NCI-H2081 (cell line): ENCODE measurements around the gene SEMA4A.
A peak's percentile ranks its signal among the peaks of the same experiment; 100 is the strongest.
"Not testable (repeated sequence)": the region's sequence is repeated elsewhere in the genome, so short reads cannot be mapped to it uniquely, and the experiment has no call there.

Experiments used
- DNase-seq, 2 experiments: peaks; one replicate each; lab custom pipeline; 2025; lab: John Stamatoyannopoulos, UW

Gene SEMA4A

DNA sequence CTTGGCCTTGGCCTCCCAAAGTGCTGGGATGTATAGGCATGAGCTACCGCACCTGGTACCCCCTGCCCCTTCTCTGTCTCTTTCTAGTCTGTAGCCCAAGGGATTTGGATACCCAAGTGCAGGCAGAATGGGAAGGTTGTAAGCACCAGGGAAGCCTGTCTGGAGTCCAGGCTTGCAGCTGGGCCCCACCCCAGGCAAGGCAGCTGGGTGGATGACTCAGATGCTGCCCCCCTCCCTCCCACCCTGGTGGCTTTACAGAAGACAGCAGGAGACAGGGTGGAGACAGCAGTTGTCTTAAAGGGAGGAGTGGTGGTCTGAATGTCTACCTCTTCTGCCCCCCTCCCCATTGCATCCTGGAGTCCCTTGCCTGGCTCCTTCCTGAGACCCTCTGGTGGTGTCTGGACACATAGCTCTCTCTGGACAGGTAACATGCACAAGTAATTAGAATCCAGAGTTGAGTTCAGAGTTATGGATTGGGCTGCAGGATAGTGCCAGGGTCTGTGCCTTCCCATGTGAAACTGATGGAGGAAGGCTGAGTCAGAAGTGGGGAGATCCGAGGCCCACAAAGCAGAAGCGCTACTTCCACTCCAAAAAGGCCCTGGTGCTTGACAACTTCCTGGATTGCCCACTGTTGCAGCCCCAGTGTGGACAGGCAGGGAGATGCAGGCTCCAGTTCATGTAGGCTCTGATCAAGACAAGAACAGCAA lies 33.7 kb upstream of the SEMA4A start:
- DNase-seq, result no peak

DNA sequence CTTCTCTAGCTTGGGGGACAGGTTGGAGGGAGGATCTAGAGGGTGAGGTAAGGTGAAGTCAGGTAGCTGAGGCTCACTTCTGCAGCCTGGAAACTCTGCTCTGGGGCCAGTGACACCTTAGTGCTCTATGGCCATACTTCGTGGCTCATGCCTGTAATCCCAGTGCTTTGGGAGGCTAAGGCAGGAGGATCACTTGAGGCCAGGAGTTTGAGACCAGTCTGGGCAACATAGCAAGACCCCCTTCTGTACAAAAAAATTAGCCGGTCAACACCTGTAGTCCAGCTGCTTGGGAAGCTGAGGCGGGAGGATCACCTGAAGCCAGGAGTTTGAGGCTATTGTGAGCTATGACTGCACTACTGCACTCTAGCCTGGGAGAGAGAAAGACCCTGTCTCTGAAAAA lies 33.1 kb upstream of the SEMA4A start:
- no peak for DNase-seq

DNA sequence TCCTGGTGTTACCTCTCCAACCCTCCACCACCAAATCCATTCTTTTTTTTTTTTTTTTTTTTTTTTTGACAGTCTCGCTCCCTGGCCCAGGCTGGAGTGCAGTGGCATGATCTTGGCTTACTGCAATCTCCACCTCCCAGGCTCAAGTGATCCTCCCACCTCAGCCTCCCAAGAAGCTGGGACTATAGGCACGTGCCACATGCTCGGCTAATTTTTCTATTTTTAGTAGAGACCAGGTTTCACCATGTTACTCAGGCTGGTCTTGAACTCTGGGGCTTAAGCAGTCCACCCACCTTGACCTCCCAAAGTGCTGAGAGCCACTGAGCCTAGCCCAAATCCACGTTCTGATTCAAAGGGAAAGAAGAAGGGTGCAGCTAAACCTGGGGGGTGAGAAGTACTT lies 32.4 kb upstream of the SEMA4A start:
- DNase-seq, result not testable (repeated sequence)

DNA sequence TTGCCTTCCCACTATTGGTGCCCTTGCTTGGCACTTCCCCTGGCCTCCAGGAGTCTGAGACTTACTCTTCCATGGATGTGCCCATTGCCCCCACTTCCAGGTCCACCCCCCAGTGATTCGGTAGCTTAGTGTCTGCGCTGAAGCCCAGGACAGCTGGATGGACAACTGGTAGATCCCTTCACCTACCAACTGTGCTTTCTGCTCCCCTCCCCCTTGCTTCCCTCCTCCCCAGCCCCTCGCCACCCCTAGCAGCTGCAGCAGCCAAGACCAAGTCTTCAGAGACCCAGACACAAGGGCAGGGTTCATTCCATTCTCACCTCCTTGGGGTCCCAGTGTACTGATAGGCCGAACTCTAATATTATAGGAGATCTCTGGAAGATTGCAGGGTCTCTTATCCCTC lies 31.9 kb upstream of the SEMA4A start:
- DNase-seq, result no peak

DNA sequence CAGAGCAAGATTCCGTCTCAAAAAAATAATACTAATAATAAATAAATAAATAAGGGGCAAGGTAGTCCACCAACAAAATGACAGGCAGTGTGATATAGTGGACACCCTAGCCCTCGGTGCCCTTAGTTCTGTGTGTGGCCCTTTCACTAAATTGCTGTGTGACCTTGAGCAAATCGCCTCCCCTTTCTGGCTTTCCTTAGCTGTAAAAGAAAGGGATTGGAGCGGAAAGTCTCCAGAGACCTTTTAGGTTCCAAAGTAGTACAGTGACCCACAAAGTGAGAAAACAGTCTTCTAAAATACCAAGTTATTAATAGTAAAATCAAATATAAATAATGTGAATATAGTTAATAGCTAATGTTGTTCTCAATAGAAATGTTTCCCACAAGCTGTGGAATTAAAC lies 31.3 kb upstream of the SEMA4A start:
- no peak for DNase-seq

DNA sequence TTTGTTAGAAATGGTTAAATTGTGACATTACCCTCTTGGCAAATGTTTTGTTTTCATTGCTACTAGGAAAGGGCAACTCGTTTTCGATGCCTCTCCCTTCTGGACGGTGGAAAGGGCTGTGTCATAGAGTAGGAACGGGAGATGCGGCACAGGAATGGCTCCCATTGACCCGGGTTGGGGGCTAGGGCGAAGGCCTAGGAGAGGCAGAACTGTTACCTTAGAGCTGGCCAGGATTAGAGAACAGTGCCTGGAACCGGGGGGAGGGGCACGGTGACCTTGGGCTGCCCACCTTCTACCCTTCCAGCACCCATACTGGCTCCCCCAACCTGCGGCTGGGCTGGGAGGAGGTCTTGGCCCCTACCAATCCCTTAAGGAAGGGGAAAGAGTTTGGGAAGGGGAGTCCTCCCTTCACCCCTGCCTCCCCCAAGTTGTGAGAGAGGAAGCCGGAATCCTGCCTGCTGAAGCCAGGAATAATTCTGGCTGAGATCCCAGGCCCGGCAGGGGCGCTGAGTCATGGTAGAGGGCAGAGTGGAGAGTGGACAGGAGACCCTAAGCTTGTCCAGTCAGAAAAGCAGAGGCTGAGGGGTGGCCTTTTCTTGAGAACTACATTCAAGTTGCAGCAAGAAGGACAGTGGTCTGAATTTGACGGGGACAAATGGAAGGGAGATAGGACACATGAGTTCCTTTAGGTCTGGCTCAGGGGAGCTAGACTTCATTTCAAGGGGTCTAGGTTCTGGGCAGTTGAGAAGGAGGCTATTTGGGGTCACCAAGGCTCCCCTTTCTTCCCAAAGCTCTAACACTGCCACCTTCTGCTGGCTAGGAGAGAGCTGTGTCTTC lies 30.6 kb upstream of the SEMA4A start:
- peak in 1 of 2 experiments; percentile 40 for DNase-seq

DNA sequence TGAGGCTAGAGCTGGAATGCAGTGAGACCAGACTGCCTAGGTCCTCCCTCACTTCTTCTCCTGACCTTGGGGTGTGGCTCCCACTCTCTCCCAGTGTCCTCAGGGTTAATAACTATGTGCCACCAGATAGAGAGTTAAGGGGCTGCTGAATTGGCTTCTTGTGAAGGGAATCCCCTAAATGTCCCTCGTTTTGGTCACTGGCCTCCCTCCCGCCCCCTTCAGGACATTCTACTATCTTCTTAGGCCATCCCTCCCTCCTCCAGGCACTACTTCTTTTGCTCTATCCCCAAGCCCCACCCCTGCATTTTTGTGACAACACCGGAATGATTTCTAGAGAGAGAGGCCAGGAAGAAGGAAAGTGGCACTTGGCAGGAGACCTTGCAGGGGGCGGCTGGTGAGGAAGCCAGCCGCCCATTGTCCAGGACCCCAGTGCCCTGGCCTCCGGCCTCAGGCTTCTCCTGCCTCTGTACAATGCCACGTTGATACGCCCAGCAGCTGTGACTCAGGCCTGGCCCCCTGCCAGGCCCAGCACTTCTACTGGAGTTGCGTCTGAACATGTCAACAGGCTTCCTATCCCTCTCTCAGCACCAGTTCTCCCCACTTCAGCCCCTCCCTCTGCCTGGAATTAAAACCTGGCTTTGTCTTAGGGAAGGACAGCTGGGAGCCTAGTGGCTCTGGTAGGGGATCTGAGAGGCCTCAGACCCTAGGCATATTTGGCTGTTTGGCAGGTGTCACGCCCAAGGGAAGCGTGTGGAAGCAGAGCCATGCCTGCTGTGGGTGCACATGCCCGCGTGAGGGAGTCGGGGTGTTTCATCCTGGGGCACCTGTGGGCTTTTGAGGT lies 29.8 kb upstream of the SEMA4A start:
- DNase-seq, result peak; percentile 86 to 95

DNA sequence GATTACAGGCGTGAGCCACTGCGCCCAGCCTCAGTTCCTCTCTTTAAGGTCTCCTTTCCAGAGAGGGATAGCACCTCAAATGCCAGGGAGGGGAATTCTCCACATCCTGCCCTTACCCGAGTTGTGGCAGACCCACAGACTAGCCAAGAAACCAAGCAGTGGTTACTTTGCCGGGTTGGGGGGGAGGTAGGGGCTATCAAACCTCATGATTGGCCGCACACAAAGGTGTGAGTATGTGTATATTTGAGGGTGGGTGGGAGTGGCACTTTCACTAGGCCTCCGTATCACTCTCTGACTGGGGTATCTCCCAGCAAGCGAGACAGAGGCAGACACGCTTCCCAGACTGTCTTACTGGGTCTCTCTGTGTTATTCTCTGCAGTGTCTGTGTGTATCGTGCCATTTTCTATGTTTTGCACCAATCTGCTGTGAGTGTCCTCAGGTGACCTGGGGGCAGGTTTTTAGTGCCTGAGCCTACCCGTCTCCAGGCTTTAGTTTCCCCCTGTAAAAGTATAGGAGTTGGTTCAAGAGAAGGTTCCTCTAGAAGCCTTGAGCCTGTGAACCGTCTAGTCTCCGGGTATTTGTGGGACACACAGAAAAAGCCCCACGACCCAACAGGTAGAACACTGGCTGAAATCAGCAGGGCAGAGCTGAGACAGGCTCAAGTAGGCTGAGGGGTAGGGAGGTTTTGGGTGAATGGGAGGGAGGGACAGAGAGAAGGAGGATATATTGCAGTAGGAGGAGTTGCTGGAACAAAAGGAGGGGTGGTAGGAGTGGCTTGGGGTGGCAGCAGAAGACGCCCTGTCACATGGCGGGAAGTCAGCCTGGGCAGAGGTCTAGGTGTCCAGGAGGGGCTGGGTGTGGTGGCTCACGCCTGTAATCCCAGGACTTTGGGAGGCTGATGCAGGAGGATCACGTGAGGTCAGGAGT lies 28.6 kb upstream of the SEMA4A start:
- no peak for DNase-seq

DNA sequence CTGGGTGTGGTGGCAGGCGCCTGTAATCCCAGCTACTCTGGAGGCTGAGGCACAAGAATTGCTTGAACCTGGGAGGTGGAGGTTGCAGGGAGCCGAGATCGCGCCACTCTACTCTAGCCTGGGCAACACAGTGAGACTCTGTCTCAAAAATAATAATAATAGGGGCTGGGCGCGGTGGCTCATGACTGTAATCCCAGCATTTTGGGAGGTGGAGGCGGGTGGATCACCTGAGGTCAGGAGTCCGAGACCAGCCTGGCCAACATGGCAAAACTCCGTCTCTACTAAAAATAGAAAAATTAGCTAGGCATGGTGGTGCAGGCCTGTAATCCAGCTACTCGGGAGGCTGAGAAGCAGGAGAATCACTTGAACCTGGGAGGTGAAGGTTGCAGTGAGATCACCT lies 27.8 kb upstream of the SEMA4A start:
- DNase-seq, result not testable (repeated sequence)

DNA sequence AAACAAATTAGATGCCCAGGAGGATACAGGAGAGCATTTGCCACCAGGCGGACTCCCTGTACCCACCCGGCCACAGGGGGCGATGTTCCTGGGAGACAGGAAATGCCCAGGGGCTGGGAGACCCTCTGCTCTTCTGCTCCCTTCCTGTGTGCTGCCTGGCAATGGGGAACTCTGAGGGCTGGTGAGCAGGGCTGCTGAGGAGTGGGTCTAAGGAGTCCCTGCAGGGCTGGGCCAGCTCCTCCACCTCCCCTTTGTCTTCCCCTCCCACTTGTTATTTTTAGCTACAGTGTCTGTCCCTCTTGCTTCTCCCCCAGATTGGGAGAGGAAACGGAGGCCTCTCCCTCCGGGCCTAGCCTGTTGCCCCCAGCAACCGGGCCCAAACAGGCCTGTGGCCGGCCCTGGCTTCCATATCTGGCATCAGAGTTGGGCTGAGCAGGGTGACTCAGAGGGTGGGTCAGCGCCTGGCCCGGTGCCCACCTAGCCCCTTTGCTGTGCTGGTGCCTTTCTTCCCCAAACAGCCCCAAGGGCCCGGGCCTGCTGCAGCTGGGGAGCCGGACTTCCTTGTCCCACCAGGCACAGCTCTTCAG lies 27.2 kb upstream of the SEMA4A start:
- no peak for DNase-seq

DNA sequence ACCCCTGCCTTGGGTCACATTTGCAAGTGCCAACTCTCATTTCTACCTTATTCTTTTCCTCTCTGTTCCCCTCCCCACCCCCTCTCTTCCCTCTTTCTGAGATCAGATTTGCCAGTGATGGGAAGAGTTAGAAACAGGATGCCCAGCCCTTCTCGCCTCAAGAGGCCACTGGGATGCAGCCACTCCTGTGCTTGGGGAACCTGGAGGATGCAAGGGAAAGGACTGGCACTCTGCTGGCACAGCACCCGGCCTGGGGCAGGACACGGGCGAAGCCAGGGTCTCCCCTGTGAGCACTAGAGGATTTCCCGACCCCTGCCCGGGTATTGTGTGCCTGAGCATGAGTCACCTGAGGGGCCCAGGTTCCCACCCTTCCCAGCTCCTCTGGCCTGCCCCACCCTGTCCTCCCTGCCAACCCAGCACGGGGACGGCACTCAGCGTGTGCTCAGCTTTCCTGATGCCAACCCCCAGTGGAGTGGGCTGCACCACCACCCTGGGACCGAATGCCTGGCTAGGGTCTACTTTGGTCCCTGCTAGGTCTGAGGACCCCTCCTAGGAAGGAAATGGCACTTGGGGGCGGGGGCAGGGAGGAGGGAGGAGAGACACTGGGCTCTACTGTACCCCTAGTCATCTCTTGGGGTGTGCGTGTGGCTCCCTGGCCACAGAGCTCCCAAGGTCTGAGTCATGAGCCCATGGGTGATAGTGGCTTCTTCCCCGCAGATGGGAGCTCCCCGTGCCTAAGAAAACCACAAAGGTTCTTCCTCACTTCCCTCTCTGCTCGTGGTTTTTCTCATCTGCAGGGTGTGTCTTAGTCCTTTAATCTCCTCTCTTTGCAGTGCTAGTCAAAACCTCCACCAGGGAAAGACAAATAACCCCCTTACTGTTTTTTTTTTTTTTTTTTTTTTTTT lies 26.5 kb upstream of the SEMA4A start:
- no peak for DNase-seq

DNA sequence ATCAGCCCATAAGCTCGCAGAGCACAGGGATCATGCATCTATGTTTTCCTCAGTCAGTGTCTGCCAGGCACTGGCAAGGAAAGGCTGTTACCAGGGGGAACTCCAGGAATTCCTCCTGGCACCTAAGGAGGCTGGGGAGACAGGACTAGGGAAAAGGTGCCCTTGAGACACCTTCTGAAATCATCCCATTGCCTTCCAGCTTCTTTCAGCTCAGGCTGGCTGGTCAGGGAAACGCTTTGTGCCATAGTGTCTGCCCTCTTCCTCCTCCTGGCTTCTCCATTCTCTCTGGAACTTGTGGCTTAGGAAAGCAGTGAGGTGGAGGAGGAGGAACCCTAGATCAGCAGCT lies 25.1 kb upstream of the SEMA4A start:
- DNase-seq, result no peak

DNA sequence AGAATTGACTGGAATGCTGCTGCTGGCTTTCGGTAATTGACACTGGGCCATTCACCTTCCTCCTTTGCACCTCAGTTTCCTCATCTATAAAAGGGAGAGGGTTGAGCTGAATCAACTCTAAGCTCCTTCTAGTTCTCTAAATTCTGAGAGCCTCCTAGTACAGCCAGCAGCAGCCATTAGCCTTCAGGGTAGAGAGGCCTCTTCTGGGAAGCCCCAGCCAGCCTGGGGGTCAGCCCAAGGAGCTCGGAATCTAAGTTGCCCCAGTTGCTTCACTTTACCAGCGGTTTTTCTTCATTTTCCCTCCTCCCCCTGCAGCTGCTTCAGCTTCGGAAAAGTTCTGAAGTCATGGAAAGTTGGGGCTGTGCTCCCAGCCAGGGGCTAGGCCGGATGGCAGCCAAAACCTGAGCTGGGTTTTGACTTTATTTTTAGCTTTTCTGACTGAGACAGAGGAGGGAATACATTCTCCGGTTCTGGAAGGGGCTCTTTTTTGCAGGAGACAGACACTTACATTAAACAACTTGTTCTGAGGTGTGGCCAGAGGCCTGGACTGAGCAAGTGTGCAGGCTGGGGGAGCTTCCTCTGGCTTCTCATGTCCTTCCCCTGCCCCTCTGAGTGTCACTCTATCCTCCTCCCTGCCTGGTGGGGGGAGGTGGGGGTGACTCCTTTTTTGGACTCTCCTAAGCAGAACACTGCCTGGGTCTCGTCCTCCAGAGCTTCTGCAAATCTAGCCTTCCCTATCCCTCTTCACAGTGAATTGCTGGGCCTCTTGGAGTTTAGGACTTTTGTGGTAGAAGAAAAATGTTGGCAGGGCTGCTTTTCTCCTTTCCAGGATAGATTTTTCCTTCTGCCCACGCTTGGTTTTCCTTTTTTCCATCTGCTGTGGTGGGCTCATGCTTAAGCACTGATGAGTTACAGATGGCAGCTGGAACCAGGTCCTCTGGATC lies 24.5 kb upstream of the SEMA4A start:
- no peak for DNase-seq

DNA sequence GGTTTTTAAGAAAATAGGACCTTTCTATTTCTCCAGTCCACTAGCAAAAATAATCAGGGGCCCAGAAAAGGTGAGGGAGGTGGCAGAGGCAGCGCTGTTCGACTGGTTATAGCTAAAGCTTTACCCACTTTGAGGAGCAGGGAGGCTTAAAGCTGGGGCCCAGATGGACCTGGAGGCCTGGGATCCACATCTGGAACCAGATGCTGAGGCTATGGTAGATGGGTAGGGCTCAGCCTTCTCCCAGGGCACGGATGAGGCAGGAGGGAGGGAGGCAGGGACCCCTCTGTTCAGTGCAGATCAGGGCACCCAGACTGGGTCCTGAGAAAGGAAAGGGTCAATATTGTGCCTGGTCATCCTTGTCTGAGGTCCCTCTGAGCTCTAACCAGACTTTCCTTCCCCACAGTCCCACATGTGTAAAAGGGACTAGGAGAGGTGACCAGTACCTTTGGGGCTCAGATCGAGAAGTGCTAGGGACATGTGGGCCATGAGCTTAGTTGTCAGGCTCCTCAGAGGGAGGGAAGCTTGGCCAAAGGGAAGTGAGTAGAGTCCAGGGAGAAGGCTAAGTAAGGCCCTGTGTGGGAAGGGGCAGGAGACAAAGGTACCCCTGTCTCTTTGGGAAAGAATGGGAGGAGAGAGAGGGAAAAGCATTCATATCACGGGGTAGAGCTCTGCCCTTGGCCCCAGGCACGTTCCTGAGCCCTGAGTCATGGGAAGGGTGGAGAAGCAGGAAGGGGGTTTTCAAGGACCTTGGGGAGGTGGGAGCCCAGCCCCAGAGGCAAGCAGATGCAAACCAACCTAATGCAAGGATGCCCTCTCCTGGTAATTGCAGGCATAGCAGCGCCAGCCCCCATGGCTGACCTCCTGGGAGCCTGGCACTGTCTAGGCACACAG lies 23.5 kb upstream of the SEMA4A start:
- DNase-seq, result peak; percentile 79 to 81

DNA sequence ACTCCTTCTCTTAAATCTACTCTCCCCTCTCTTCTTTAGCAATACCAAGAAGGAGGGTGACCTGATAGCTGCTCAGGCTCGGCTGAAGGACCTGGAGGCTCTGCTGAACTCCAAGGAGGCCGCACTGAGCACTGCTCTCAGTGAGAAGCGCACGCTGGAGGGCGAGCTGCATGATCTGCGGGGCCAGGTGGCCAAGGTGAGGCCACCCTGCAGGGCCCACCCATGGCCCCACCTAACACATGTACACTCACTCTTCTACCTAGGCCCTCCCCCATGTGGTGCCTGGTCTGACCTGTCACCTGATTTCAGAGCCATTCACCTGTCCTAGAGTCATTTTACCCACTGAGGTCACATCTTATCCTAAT lies 22.8 kb upstream of the SEMA4A start:
- DNase-seq, result no peak

DNA sequence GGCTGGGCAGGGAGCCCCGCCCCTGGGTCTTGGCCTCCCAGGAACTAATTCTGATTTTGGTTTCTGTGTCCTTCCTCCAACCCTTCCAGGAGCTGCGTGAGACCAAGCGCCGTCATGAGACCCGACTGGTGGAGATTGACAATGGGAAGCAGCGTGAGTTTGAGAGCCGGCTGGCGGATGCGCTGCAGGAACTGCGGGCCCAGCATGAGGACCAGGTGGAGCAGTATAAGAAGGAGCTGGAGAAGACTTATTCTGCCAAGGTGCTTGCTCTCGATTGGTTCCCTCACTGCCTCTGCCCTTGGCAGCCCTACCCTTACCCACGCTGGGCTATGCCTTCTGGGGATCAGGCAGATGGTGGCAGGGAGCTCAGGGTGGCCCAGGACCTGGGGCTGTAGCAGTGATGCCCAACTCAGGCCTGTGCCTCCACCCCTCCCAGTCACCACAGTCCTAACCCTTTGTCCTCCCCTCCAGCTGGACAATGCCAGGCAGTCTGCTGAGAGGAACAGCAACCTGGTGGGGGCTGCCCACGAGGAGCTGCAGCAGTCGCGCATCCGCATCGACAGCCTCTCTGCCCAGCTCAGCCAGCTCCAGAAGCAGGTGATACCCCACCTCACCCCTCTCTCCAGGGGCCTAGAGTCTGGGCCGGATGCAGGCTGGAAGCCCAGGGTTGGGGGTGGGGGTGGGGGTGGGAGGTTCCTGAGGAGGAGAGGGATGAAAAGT lies 18.5 kb upstream of the SEMA4A start:
- no peak for DNase-seq
